HG02759 (cell line): ENCODE data around the gene SECISBP2L.

Experiments
- ATAC-seq: cut with Tn5 transposase; IDR thresholded peaks from one replicate; pipeline ENCODE4 v1.9.1; 2021; ENCODE audit warnings: mild to moderate bottlenecking, moderate library complexity; ENCODE audit not compliant: unreplicated experiment

The SECISBP2L gene

GRCh38 chr15:49059491-49059890, 13.2 kb upstream of the SECISBP2L start:
- no peak for ATAC-seq

- ATAC-seq = no peak
These were observed 12.3 kb upstream of the SECISBP2L start for GRCh38 chr15:49058559-49058958.

GRCh38 chr15:49055630-49056029, 9.4 kb upstream of the SECISBP2L start:
- no peak for ATAC-seq

DNA sequence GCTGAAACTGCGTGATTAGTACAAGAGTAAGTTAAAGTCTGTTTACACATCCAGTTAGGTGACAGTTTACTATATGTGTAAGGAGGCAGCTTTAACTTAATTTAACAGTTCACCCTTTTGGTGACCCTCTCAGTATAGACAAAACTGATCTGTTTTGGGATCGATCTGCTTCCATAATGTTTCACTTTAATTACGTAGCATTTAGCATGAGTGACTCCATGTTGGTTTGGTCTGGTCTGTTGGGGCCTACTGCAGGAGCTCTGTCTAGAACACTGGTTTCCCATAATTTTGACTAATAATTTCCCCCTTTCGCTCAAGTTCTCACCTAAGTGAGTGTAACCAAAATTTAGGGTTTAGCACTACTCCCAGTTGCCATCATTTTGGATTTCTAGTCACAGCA, 6.4 kb upstream of the SECISBP2L start:
- ATAC-seq = no peak

DNA sequence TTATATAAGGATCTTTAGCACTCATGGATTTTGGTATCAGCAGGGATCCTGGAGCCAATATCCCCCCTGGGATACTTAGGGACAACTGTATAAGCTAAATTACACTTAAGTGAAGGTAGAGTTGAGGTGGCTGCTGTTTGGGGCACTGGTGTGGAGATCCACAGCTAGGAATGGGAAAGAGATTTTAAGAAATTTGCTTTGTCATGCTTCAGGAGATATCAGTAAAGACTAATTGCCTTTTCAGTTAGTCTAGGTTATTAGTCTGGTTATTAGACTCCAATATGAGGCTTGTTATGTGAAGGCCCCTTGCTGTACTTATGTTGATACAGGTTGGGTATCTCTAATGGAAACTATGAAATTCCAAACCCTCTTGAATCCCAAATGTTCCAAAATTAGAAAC, 1.2 kb upstream of the SECISBP2L start:
- no peak for ATAC-seq

GRCh38 chr15:49045751-49046219, 461 bp downstream of the SECISBP2L start:
- ATAC-seq = peak; percentile 36

DNA sequence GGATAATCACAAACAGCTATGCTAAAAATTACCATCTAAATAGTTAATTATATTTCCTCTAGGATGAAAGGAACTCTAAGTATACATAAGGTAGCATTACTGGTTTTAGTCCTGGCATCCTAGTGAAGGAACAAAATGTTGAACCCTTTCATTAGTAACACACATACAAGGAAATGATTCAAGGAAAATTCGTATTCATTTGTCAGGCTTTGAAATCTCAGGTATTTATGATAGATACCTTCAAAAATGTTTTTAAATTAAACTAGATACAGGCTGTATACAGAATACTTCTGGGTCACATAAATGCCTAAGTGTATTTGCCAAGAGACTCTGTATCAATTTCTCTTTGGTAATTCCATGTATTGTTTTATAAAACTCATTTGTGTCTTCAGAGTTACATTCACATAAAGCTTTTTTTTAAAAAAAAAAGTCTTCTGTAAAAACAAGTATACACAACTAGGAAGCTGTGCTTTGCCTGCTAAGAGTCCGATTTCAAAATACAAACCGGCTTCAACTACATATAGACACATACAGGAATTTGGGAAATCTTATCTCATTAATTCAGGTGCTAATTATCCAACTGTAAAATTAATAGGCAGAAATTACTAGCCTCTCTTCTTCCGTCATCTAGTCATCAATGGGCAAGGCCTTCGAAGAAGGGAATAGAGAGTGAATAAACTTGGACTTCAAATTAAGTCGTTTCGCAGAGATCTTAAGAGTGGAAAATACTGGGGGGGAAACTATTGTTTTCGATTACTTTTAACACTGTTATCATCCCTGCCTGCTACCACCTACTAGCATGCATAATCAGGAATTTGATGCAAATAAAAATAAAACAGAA, 1.3 kb downstream of the SECISBP2L start:
- ATAC-seq = no peak

- ATAC-seq = no peak
These were observed 2.2 kb downstream of the SECISBP2L start for GRCh38 chr15:49044002-49044401.

DNA sequence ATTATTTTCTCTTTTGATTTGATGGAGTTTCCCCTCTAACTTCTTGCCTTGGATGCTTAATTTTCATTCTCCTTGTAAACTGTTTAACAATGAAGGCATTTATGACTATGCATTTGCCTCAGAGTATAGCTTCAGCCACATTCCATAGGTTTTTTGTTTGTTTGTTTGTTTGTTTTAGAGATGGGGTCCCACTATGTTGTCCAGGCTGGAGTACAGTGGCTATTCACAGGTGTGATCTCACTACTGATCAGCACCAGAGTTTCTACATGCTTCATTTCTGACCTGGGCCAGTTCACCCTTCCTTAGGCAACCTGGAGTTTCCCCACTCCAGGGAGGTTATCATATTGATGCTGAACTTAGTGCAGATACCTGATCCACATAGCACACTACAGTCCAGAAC, 4.1 kb downstream of the SECISBP2L start:
- ATAC-seq = no peak

GRCh38 chr15:49041426-49041825, 4.8 kb downstream of the SECISBP2L start:
- ATAC-seq = no peak

DNA sequence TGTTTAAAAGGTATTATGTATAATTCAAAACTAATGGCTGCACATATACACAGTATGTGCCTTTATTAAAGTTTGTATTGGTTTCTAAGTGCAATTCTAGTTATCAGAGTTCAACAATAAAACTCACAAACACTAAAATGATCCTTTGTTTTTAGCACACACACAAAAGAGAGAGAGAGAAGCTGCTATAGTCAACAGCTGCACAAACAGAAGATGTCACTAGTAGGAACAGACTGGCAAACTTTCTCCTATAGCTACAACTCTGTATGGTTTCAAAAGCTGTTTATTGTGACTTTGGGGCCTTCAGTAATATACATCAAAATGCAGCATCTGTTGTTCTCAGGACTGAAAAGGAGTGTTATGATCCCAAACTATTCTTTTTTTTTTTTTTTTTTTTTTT, 6.1 kb downstream of the SECISBP2L start:
- ATAC-seq = no peak

- ATAC-seq = no peak
These were observed 7.9 kb downstream of the SECISBP2L start for GRCh38 chr15:49038382-49038781.

GRCh38 chr15:49037546-49037940, 8.7 kb downstream of the SECISBP2L start:
- no peak for ATAC-seq

GRCh38 chr15:49036650-49037545, 9.3 kb downstream of the SECISBP2L start:
- ATAC-seq = no peak

DNA sequence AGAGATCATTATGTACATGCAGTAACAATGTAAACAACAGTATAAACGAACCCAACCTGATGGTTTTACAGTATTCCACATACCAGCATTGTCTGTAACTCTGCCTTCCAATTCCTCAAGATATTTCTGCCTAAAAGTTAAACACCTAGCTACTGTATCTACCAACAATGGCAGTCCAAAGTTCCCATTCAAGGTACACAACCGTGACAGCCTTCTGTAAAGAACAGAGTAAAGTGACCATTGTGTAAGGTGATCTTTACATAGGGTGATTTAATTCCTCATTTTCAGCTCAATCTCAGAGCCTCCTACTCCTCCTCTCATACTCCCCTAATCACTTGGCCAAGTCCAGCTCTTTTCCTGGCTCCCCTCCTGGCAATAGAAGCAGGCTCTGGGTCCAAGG, 10.4 kb downstream of the SECISBP2L start:
- no peak for ATAC-seq

- ATAC-seq = no peak
These were observed 13.6 kb downstream of the SECISBP2L start for GRCh38 chr15:49032601-49033145.

DNA sequence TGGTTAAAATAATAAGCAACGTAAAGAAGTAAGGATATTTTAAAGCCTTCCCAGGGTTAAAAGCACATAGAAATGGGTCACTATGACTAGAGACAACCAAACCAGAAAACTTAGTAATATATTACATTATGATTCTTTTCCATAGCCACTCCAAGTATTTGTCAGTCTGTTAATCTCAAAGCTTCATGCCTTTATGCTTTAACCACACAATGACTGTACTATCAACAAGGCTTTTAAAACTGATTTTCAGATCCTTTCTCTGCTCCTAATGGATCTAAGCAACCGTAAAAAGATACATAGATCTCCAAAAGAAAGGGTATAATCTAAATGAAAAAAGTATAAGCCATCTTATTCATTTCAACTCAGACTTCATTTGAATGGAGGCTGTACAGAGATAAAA, 14.4 kb downstream of the SECISBP2L start:
- no peak for ATAC-seq

DNA sequence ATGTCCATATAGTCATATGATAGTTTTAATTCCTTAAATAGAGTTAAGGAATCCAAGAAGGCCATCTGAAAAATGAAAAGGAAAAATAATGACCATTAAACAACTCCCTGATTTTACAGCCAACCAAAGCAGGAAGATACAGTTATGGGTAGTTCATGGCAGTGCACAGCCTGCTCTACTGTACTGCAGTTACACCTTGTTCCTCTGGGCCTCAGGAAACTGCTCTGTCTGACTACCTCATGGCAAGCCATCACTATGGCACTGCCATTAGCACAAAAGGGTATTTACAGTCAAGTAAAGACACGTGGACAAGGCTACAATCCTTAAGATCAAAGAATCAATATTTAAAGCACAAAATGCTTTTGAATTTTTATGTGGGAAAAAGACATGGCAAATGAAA, 19.5 kb downstream of the SECISBP2L start:
- no peak for ATAC-seq

DNA sequence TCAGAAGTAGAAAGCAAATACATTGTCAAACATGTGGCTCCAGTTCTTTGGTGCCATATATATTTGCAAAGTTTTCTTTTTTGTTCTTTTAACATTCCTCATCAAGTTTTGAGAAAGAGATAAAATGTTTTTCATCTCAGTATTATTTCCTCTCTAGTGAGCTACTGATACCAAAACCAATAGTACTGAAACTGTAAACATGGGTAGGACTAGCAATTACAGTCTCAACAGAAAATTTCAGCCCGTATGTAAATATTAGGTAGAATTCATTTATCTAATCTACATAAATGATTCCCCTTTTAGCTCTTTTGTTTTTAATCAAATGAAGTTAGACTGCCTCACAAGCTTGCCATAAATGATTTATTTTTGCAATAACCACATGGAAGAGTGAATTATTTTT, 21.4 kb downstream of the SECISBP2L start:
- ATAC-seq = peak; percentile 62

- ATAC-seq = no peak
These were observed 22.9 kb downstream of the SECISBP2L start for GRCh38 chr15:49023354-49023753.

- no peak for ATAC-seq
These were observed 30.4 kb downstream of the SECISBP2L start for GRCh38 chr15:49015896-49016295.

DNA sequence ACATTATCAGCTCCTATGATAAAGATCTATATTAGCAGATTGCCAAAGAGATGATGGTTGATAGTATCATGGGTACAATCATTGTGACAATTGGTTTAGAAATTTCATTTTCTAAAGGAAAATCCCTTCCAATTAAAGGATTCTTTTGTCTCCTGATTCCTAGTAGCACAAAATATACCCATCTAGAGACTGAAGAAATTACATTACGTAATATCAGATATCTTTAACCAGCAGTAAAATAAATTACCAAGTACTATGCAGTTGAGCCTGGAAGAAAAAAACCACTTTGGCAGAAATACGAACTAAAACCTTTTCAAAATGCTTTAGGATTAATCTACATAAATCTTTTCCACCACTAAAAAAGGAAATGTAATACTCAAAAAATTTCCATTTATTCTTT, 46.9 kb downstream of the SECISBP2L start:
- no peak for ATAC-seq
